HG03520 (cell line): ENCODE data around the gene ZMYND8.
"Not testable (repeated sequence)": the region's sequence is repeated elsewhere in the genome, so short reads cannot be mapped to it uniquely, and the experiment has no call there.

Experiments
- ATAC-seq: cut with Tn5 transposase; IDR thresholded peaks from one replicate; pipeline ENCODE4 v1.9.1; 2021; ENCODE audit warnings: mild to moderate bottlenecking, moderate library complexity; ENCODE audit not compliant: unreplicated experiment

ZMYND8 gene

GRCh38 chr20:47373206-47373733, 16.8 kb upstream of the ZMYND8 start:
- no peak for ATAC-seq

DNA sequence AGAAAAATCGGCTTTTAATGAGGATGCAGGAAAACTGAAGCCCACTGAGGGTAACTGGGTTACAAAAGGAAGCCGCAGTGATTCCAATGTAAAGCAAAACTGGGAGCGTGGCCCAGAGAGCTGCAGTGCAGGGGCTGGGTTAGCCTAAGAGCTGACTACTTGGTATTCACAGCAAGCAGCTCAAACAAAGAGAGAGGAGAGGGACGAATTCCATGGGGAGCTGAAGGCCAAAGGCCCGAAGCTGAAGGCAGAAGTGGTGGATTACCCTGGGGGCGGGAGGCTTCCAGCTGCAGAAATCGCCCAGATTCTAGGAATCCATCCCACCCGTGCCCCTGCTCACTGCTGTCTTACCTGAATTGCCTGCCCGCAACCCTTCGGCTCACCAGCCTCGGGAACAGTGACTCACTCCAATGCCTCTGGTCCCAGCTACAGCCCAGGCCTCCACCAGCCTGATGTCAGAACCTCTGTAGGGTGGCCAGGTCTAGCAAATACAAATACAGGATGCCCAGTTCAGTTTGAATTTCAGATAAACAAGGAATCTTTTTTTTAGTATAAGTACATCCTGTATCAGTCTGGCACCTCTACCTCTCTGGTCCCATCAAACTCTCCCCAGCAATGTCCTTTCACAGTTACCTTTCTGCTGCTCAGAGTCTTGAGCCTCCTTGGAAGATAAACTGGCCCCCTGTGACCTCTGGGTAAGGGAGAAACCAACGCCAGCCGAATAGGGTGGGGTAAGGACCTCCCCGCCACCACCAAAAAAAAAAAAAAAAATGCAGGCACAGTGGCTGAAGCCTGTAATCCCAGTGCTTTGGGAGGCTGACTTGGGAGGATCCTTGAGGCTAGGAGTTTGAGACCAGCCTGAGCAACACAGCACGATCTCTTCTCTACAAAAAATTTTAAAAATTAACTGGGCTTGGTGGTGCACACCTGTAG, 14.6 kb upstream of the ZMYND8 start:
- ATAC-seq: no peak

DNA sequence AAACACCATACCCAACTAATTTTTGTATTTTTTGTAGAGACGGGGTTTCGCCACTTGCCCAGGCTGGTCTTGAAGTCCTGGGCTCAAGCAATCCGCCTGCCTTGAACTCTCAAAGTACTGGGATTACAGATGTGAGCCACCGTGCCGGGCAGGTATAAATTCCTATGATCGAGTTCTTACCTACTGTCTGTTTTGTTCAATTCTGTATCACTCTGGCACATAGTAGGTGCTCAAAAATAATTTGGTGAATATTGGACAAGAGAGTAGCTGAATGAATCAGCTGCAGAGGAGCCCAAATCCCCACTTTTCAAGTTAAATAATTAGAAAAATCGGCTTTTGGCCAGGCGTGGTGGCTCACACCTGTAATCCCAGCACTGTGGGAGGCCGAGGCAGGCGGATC, 13.7 kb upstream of the ZMYND8 start:
- ATAC-seq: no peak

DNA sequence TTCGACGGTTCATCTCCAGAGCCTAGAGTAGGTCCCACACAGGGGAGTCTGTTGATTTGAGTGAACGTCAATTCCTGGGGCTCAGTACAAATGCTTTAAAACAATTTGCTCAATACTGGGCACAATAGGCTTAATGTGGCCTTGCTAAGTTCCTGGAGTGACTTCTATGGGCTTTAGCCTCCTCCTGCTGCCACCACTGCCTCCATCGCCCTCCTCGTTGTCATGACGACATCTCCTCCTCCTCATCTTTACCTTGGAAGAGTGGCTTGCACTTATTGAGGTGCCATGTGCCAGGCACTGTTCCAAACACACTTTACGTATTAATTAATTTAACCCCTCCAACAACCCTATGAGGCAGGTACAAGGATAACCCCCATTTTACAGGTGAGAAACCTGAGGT, 11.8 kb upstream of the ZMYND8 start:
- ATAC-seq: no peak

GRCh38 chr20:47366301-47366700, 9.8 kb upstream of the ZMYND8 start:
- not testable (repeated sequence) for ATAC-seq

DNA sequence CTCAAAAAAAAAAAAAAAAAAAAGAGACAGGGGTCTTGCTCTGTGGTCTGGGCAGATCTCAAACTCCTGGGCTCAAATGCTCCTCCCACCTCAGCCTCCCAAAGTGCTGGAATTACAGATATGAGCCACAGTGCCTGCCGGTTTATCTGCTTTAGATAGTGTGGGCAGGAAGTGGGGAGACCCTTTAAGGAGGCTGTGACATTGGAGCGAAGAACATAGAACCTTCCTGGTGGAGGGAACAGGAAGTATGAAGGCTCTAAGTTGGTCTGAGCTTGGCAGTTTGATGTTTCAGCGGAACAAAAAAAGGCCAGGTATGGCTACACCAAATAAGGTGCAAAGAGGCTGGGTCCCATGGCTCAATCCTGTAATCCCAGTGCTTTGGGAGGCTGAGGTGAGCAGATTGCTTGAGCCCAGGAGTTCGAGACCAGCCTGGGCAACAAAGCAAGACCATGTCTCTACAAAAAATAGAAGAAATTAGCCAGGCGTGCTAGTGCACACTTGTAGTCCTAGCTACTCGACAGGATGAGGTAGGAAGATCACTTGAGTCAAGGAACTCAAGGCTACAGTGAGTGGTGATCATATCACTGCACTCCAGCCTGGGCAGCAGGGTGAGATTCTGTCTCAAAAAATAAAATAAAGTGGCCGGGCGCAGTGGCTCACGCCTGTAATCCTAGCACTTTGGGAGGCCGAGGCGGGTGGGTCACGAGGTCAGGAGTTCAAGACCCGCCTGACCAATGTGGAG, 8.7 kb upstream of the ZMYND8 start:
- no peak for ATAC-seq

- no peak for ATAC-seq
These were observed 6.1 kb upstream of the ZMYND8 start for GRCh38 chr20:47362361-47363219.

GRCh38 chr20:47361057-47361915, 4.8 kb upstream of the ZMYND8 start:
- no peak for ATAC-seq

GRCh38 chr20:47360297-47361056, 4.0 kb upstream of the ZMYND8 start:
- no peak for ATAC-seq

DNA sequence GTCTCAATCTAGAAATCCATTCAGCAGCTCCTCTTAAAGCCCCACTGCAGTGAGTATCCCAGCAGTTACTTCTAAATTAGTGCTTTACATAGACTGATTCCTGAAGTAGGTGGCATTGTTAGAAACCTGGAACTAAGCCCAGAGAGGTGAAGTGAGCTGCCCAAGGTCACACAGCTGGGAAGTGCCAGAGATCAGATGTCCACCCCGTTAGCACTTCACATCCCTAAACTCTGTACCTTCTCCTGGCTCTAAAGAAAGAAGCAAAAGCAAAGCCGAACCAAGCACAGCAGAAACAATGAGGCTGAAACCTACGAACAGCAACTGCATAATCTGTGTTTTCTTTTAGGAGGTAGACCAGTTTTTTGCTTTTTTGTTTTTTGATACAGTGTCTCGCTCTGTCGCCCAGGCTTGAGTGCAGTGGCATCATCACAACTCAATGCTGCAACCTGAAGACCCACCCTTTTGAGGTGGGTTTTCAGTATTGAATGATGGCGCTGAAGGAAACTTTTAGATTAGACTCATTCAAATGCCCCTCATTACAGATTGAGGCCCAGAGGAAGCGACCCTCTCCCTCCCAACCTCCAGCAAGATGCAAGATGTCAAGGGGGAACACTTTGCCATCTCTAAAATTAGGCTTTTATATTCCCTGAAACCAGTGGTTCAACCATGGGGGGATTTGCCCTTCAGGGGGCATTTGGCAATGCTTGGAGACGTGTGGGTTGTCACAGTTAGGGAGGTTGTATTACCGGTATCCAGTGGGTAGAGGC, 3.2 kb upstream of the ZMYND8 start:
- no peak for ATAC-seq

DNA sequence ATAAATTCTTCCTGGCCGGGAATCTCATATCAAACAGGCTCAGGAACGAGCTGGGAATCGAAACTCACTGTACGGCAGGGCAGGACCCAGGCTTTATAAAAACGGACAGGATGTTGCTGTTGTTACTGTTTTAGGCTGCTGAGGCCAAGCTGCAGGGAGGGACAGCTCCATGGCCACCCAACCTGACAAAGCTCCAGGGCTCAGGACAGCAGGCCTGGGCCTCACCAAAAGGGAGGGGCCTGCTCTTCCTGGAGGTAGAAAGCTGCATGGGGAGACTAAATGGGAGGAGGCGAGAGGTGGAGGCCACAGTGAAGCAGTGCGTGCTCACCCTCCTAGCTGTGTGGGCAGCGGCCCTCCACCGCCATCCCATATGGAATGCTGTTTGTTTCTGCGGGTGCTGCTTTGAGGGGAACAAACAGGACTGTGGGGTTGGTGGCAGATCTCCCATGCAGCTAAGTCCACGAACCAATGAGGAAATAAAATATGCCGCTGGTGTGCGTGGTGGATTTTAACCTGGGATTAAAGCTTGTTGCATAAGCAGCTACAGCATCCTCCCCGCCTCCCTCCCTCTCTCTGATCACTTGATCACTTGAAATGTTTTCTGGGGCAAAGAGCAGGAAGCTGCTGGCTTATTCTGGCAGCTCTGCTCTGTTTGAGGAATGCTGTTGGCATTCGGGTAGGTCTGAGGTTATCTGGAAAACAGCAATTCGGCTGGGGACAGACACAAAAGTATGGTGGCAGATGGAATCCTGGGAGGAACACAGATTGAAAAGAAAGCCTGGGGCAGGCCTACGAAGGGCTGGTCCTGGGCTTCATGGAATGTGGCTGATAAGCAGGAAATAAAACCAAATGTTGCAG, 2.4 kb upstream of the ZMYND8 start:
- ATAC-seq: no peak

DNA sequence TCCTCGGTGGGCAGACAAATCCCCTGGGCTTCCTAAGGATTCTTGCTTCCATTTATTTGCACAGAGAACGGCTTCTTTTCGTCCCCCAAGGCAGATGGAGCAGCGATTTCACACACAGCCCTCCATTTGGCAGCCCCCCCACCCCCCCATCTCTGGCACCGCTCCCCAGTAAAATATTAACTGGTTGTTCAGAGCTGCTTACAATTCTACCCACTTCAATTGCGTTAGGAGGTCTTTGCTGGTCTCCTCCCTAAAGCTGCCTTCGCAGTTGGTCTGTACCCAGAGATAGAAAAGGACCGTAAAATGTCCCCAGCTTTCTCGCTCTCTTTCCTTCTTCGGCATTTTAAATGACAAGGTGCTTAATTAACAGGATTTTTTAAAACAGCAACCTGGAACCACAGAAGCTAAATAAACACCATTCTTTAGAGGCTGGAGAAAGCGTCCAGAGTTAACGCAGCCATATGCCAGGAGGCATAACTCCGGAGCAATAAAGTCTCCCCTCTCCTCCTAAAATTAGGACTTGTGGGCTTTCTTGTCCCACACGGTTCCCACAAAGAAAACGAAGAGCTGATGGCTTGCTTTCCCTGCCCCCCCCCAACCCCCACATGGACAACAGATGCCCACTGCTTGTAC, 1.7 kb upstream of the ZMYND8 start:
- ATAC-seq: no peak

DNA sequence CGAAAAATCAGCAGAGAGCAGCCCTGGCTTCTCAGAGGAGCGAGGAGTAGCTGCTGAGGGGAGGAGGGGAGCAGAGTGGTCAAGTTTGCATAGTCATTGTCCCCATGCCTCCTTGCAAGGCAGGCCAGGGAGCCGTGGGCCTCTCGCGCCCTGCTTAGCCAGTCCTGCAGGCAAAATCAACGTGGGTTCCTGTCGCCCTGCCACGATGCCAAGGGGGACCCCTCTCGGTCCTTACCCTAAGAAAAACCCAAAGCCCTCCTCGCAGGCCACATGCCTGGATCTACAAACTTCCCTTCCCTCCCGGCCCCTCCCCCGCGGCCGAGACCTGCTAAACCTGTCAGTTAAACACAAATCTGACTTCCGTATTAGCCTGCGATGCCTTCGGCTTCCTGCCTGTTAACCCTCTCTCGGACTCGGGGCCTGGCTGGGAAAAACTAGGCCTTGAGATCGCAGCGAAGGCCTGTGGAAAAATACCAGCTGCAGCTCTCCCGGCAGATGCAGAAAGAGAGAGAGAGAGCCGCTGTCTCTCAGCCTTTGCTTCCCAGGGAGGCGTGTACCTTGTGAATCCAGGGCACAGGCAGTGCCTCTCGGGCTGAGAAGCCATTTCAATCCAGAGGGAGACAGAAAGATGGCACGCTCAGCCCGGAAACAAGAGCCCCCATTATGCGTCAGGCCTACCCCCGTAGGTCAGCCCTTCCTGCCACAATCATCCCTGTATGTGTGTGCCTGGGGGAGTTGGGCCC, 968 bp upstream of the ZMYND8 start:
- ATAC-seq: no peak

- ATAC-seq: no peak
These were observed 326 bp downstream of the ZMYND8 start for GRCh38 chr20:47356220-47356525.

GRCh38 chr20:47355489-47356219, 845 bp downstream of the ZMYND8 start:
- ATAC-seq: no peak
